Measurements from ENCODE around the gene C15orf40. TPM values are rescaled to one million over a fixed set of nuclear protein-coding genes. Genes with fewer than 3 reads are reported as not detected.

C15orf40 gene
- total and polyA plus RNA-seq, 2 of the 13 experiments (the other 11 are each of a cell fraction or from before 2014, with no cell fraction given) = 24.0 to 26.3 TPM

DNA sequence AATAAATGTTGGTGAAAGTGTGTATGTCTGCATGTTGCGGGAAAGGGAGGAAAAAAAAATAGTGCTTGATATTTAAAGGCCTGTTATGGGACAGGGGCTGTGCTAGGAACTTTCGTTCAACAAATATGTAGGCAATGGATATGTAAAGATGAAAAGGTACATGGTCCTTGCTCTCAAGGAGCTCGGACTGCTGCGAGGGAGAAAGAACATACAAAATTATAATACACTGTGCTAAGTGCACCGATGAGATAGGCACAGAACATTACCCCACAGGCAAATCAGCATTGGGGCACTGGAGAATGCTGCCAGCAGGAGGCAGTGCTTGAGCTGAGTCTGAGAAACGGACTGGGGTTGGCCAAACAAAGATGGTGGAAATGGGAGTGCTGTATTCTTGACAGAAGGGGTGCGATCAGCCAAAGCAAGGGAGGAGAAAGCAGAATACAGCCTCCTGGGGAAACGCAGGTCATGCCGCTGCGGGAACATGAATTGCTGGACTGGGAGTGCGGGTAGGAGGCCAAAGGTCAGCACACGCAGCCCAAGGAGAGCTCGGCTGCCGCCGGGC, 649 bp downstream of the C15orf40 start (continued):
- TF ChIP-seq, protein P1, sequence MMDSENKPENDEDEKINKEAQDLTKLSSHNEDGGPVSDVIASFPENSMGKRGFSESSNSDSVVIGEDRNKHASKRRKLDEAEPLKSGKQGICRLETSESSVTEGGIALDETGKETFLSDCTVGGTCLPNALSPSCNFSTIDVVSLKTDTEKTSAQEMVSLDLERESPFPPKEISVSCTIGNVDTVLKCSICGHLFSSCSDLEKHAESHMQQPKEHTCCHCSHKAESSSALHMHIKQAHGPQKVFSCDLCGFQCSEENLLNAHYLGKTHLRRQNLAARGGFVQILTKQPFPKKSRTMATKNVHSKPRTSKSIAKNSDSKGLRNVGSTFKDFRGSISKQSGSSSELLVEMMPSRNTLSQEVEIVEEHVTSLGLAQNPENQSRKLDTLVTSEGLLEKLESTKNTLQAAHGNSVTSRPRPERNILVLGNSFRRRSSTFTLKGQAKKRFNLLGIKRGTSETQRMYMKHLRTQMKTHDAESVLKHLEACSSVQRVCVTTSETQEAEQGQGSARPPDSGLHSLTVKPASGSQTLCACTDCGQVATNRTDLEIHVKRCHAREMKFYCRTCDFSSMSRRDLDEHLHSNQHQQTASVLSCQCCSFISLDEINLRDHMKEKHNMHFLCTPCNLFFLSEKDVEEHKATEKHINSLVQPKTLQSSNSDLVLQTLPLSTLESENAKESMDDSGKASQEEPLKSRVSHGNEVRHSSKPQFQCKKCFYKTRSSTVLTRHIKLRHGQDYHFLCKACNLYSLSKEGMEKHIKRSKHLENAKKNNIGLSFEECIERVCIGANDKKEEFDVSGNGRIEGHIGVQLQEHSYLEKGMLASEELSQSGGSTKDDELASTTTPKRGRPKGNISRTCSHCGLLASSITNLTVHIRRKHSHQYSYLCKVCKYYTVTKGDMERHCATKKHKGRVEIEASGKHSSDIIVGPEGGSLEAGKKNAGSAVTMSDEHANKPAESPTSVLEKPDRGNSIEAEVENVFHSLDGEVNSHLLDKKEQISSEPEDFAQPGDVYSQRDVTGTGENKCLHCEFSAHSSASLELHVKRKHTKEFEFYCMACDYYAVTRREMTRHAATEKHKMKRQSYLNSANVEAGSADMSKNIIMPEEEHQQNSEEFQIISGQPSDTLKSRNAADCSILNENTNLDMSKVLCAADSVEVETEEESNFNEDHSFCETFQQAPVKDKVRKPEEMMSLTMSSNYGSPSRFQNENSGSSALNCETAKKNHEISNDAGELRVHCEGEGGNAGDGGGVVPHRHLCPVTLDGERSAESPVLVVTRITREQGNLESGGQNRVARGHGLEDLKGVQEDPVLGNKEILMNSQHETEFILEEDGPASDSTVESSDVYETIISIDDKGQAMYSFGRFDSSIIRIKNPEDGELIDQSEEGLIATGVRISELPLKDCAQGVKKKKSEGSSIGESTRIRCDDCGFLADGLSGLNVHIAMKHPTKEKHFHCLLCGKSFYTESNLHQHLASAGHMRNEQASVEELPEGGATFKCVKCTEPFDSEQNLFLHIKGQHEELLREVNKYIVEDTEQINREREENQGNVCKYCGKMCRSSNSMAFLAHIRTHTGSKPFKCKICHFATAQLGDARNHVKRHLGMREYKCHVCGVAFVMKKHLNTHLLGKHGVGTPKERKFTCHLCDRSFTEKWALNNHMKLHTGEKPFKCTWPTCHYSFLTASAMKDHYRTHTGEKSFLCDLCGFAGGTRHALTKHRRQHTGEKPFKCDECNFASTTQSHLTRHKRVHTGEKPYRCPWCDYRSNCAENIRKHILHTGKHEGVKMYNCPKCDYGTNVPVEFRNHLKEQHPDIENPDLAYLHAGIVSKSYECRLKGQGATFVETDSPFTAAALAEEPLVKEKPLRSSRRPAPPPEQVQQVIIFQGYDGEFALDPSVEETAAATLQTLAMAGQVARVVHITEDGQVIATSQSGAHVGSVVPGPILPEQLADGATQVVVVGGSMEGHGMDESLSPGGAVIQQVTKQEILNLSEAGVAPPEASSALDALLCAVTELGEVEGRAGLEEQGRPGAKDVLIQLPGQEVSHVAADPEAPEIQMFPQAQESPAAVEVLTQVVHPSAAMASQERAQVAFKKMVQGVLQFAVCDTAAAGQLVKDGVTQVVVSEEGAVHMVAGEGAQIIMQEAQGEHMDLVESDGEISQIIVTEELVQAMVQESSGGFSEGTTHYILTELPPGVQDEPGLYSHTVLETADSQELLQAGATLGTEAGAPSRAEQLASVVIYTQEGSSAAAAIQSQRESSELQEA (CRISPR knock-in tag; IDR thresholded peaks at IDR 0.05; ENCODE audit: not compliant biosample characterization) = no peak
- TF ChIP-seq, protein P2, sequence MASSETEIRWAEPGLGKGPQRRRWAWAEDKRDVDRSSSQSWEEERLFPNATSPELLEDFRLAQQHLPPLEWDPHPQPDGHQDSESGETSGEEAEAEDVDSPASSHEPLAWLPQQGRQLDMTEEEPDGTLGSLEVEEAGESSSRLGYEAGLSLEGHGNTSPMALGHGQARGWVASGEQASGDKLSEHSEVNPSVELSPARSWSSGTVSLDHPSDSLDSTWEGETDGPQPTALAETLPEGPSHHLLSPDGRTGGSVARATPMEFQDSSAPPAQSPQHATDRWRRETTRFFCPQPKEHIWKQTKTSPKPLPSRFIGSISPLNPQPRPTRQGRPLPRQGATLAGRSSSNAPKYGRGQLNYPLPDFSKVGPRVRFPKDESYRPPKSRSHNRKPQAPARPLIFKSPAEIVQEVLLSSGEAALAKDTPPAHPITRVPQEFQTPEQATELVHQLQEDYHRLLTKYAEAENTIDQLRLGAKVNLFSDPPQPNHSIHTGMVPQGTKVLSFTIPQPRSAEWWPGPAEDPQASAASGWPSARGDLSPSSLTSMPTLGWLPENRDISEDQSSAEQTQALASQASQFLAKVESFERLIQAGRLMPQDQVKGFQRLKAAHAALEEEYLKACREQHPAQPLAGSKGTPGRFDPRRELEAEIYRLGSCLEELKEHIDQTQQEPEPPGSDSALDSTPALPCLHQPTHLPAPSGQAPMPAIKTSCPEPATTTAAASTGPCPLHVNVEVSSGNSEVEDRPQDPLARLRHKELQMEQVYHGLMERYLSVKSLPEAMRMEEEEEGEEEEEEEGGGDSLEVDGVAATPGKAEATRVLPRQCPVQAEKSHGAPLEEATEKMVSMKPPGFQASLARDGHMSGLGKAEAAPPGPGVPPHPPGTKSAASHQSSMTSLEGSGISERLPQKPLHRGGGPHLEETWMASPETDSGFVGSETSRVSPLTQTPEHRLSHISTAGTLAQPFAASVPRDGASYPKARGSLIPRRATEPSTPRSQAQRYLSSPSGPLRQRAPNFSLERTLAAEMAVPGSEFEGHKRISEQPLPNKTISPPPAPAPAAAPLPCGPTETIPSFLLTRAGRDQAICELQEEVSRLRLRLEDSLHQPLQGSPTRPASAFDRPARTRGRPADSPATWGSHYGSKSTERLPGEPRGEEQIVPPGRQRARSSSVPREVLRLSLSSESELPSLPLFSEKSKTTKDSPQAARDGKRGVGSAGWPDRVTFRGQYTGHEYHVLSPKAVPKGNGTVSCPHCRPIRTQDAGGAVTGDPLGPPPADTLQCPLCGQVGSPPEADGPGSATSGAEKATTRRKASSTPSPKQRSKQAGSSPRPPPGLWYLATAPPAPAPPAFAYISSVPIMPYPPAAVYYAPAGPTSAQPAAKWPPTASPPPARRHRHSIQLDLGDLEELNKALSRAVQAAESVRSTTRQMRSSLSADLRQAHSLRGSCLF (CRISPR knock-in tag; IDR thresholded peaks at IDR 0.05; ENCODE audit: borderline replicate concordance) = no peak
- TF ChIP-seq ZFP62 (CRISPR knock-in tag; IDR thresholded peaks at IDR 0.05) = no peak
- TF ChIP-seq EHMT2 (IDR thresholded peaks at IDR 0.05; ENCODE audit: borderline replicate concordance, low read depth, low read length) = peak; percentile 59; the same call in 1 of the 2 replicates
- TF ChIP-seq, protein P3, sequence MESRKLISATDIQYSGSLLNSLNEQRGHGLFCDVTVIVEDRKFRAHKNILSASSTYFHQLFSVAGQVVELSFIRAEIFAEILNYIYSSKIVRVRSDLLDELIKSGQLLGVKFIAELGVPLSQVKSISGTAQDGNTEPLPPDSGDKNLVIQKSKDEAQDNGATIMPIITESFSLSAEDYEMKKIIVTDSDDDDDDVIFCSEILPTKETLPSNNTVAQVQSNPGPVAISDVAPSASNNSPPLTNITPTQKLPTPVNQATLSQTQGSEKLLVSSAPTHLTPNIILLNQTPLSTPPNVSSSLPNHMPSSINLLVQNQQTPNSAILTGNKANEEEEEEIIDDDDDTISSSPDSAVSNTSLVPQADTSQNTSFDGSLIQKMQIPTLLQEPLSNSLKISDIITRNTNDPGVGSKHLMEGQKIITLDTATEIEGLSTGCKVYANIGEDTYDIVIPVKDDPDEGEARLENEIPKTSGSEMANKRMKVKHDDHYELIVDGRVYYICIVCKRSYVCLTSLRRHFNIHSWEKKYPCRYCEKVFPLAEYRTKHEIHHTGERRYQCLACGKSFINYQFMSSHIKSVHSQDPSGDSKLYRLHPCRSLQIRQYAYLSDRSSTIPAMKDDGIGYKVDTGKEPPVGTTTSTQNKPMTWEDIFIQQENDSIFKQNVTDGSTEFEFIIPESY (CRISPR knock-in tag; IDR thresholded peaks at IDR 0.05) = peak; percentile 48; the same call in 1 of the 2 replicates
- TF ChIP-seq ZNF660 (CRISPR knock-in tag; IDR thresholded peaks at IDR 0.05; ENCODE audit: borderline replicate concordance, low read depth) = no peak
- TF ChIP-seq MAFG (CRISPR knock-in tag; IDR thresholded peaks at IDR 0.05) = no peak
- TF ChIP-seq REPIN1 (CRISPR knock-in tag; IDR thresholded peaks at IDR 0.05; ENCODE audit: borderline replicate concordance, low read depth) = peak; percentile 42; the same call in 1 of the 2 replicates
- TF ChIP-seq, protein P4, sequence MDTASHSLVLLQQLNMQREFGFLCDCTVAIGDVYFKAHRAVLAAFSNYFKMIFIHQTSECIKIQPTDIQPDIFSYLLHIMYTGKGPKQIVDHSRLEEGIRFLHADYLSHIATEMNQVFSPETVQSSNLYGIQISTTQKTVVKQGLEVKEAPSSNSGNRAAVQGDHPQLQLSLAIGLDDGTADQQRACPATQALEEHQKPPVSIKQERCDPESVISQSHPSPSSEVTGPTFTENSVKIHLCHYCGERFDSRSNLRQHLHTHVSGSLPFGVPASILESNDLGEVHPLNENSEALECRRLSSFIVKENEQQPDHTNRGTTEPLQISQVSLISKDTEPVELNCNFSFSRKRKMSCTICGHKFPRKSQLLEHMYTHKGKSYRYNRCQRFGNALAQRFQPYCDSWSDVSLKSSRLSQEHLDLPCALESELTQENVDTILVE (CRISPR knock-in tag; IDR thresholded peaks at IDR 0.05) = no peak
- no peak for TF ChIP-seq TCF7L2 (IDR thresholded peaks at IDR 0.05; ENCODE audit: low read depth, low read length)
- no peak for TF ChIP-seq RNF2 (conservative IDR thresholded peaks at IDR 0.05; ENCODE audit: low read depth)

Measured in HepG2 (cell line).